HG03064 (cell line): ENCODE results near the gene TGM2.

Source experiments
- ATAC-seq: cut with Tn5 transposase; IDR thresholded peaks from one replicate; pipeline ENCODE4 v1.9.1; 2021; ENCODE audit warnings: low read depth; ENCODE audit not compliant: unreplicated experiment

Gene TGM2

DNA sequence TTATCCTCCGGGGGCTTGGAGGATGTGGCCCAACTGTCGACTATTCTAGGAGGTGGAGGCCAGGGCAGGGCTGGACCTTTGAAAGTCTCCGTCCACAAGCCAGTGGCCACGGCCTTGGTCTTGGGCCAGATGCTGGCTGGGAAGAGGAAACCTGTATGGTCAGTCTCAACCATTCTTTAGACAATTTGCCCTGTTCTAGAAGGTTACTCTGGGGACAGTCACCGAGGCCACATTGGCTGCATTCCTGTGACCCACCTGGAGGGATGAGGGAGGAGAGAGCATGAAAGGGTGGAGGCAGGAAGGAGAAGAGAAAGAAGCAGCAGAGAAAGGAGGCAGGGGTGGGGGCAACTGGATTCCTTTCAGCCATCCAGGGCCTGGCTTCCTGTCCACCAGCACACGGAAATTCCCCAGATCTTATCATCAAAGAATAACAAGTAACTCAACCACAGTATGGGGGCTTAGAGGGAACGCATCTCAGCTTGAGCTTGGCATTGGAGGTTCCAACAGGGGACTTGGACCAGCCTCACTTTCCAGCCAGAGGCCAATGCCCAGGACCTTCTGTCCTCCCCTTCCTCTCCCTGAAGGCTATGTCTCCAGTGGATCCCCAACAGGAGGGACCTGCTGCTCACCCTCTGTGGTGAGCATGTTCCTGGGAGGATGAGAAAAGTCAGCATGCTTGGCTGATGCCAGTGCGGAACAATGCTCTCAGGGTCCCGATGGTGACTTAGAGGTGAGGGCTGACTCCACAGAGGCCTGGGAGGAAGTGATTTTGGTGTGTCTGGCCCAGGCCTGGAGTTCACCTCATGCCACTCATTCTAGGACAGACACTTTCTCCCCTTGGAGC is 30.4 kb downstream of the TGM2 start:
- ATAC-seq, result no peak

DNA sequence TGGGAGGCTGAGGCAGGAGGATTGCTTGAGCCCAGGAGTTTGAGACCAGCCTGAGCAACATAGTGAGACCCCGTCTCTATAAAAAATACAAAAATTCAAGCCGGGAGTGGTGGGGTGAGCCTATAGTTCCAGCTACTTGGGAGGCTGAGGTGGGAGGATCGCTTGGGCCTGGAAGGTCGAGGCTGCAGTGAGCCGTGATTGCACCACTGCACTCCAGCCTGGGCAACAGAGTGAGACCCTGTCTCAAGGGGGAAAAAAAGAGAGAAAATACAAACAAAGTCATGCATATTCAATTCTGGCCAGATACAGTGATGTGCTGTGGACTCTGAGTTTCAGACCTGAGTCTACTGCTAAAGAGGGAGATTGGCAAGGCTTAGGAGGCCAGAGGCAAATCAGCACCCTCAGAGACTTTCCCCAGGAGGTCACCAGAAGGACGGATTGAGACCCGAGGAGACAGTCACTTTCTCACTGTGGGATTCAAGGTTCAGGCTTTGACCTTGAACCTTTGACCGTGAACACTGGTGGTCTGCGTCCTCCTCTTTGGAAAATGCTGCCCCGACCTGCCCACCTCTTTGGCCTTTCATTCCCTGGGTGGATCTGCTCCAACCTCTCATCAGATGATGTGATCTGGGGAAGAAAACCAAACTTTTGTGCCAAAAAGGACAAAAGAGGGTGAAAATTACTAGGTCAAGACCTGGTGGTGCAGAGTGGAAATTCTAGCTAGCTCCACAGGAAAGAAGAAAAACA is 31.2 kb downstream of the TGM2 start:
- no peak for ATAC-seq

DNA sequence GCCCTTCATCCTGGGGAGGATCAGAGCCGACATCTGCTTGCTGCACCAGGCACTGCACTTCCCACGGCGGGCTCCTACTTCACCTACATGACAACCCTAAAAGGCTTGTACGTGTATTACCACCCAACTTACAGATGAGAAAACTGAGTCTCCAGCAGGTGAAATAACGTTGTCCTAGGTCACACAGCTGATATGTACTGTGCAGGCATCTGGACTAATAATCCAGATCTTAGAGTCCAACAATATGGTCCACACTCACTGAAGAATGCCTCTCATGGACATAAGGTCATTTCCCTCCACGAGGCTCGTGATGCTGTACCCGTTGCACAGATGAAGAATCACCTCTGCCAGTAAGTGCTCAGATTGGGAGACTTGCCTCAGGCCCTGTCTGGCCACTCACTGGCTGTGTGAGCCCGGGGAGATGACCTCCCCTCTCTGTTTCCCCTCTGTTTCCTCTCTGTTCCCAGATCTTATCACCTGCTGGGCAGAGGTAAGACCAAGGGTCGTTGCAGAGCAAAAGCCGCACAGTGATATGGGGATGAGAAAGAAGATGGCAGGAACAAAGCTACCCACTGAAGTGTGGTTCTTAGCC is 32.1 kb downstream of the TGM2 start:
- ATAC-seq, result no peak

DNA sequence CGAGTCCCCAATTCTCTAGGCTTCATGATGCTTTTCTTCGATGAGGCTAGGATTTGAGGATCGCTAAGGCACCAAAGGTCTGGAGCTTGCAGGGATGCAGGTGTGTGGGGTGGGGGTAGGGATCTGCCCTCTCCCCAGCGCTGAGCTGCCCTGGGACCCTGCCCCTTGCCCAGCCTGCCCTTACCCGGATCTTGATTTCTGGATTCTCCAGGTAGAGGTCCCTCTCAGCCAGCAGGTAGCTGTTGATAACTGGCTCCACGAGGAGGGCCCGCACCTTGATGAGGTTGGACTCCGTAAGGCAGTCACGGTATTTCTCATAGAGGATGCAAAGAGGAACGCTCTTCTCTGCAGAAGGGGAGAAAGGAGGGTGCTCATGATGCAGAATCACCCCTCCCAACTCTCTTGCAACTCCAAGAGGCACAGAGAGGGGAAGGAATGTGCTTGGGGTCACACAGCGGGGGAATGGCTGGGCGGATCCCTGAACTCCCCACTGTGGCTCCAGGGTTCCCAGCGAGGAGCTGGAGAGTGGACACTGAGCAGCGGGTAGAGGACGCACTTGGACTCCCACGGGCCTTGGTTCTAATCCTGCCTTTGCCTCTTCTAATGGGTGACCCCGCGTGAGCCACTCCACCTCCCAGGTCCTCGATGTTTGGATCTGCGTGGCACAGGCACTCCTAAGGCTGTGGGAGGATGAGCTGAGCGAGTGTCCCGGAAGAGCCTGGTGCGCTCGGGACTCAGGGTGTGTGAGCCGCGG is 32.7 kb downstream of the TGM2 start:
- no peak for ATAC-seq

DNA sequence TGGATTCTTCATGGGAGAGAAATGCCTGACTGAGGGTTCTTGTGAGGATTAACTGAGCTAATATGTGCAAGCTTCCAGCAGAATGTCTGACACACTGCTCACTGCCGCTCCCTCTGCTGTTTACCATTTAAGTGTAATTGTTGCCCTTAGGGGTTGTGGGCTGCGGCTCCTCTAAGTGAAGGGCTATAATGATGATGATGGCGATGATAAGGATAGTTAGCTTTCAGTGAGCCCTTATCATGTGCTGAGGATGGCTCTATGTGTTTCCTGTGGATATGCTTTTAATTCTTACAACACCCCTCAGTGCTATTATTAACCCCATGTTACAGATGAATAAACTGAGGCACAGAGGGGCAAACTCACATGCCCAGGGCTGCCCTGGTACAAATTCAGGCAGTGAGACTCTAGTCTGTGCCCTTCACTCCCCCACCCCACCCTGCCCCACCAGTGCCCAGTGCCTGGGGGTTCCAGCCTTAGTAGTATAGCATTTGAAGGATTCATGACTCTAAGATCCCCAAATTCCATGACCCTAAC is 33.4 kb downstream of the TGM2 start:
- ATAC-seq, result no peak

DNA sequence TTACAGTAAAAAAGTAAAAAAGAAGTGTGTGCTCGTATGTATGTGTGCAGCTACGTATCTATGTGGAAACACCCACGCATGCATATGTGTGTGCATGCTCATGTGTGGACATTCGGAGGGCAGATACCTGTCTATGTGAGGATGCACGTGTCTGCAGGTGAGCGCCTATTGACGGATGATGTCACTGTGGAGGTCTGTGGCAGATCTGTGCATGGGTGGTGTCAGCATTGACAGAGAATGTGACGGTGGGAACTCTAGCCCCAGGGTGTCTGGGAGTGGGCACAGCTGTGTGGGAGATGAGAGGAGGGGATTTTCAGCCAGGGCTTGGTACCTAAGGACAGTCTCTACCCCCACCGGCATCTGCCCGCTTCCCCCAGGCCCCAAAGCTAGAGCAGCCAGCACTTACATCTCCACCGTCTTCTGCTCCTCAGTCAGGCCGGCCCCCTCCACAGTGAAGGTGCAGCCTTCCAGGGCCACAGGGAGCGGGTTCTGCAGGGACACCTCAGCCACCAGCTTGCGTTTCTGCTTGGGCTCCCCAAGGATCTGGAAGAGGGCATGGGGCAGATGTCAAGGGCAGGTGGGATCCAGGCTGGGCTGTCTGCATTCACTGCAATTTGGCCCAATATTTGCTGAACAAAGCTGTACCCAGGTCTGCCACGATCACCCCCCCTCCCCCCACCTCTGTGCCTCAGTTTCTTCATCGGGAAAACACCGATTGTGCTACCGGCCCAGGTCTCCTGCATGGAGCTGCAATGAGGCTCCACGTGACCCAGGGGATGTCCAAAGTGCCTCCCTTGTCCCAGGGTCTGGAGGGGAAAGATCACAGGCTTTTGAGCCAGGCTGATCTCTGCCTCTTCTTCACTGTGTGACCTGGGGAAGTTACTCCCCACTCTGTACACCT is 34.1 kb downstream of the TGM2 start:
- ATAC-seq, result no peak

DNA sequence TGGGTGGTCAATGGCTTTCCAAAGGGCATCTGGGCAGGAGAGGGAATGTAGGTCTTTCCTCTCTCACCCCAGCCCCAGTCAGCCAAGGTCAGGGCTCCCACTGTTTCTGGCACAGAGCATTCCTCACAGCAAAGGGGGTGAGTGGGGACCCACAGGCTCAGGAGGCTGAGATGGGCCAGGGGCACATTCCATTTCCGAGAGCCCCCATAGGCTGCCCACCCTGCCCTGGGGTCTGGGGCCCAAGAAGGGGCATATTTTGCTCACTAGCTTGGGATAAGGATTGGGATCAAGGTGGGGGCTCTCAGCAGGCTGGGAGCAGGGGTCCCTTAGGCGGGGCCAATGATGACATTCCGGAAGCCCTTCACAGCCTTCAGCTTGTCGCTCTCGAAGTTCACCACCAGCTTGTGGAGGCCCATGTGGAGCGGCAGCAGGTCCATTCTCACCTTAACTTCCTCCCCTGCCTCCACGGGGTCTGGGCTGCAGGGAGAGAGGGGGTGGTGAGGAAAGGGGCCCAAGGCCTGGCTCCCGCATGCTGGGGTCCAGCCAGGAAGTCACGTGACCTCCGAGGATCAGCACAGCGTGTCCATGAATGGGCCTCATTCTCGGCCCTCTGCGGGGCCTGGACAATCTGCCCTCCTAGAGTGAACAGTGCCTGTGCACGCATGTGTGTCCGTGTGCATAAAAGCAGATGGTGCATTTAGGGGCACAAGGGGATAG is 35.0 kb downstream of the TGM2 start:
- no peak for ATAC-seq

DNA sequence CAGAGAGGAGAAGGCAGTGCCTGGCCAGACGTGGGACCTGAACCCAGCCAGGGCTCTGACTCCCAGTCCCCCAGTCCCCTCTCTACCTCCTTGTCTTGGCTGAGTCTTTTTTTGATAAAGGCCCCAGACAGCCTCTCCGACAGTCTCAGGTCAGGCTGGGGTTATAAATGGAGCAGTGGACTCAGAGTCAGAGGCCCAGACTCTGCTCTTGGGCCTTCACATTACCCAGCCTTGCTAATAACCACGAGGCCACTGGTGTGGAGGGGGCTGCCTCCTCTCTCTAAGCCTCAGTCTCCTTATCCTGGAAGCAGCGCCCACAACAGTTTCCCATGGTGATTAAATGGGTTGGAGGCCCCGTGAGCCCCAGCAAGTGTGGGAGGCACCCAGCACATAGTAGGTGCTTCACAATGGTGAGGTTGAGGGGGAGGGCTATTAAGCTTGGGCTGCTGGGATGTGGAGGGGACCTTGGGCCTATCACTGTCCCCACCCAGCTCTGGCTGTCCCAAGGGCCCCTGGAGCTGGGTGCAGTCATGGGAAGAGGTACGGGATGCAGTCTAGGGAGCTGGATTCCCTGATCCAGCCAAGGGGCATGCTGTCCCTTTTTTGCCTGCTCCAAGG is 35.7 kb downstream of the TGM2 start:
- ATAC-seq, result no peak

DNA sequence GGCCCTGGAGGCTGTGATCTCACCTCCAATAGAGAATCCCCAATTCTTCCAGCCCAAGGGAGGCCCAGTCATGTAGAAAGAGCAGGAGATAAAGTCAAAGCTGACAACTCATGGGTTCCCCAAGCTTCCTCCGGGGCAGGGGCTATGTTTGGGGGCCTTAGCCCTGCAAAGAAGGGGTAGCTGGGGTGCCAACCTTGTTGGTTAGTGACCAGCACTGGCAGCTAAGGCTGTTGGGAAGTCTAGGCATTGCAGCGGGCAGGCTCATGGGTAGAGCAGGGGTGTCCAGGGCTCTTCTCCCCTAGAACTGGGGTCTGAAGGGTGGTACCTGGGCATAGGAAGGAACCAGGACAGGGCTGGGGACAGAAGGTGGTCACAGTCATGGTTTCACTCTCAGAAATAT is 36.4 kb downstream of the TGM2 start:
- ATAC-seq, result no peak

DNA sequence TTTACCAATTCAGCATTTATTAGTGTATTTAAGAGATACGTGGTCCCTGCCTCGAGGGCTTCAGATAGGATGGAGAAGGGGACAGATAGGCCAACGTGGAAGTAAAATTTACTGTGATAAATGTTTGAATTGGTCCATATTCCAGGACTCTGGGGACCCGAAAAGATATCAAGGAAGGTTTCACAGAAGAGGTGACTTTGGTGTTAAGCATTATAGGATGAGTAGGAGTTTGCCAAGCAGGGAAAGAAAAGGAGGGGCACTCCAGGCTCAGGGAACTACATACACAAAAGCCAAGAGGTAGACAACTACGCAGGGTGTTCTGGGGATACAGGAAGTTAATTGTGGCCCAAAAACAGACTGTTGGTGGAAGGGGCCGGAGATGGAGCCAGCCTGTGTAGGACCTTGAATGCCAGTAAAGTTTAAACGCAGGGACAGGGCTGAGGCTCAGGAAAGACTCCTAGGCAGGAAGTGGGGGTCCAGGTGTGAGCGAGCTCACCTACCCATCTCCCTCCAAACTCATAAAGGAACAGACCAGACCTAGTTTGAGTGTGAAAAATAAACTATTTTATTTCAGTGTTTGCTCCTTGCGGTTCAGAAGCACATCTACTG is 37.0 kb downstream of the TGM2 start:
- ATAC-seq, result no peak

DNA sequence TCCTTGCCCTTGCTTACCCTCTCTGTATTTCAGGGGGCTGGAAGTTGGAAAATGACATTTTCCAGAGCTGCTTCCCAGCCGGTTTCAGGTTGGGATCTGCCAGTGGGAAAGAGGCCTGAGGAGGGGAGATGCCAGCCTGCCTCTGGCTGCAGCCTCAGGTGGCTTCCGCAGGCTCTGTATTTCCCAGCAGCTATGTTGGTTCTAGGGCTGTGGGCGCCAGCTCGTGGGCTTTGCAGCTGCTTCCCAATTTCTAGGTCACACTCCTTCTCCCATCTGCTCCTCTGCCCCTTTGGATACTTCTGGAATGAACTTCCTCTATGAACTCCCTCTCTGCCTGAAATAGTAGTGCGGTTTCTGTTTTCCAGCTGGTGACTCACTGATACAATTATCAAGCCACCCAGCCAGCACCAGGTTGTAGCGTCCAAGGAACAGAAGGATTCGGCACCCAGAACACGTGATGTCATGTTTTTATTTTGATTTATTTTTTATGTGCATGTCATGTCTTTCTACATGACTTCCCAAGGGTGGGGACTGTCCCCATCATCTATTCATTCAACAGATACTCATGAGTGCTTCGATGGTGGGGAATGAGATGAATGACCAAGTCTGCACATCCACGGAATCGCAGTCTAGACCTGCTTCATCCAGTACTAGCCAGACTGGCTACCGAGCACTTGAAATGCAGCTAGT is 38.0 kb downstream of the TGM2 start:
- no peak for ATAC-seq

DNA sequence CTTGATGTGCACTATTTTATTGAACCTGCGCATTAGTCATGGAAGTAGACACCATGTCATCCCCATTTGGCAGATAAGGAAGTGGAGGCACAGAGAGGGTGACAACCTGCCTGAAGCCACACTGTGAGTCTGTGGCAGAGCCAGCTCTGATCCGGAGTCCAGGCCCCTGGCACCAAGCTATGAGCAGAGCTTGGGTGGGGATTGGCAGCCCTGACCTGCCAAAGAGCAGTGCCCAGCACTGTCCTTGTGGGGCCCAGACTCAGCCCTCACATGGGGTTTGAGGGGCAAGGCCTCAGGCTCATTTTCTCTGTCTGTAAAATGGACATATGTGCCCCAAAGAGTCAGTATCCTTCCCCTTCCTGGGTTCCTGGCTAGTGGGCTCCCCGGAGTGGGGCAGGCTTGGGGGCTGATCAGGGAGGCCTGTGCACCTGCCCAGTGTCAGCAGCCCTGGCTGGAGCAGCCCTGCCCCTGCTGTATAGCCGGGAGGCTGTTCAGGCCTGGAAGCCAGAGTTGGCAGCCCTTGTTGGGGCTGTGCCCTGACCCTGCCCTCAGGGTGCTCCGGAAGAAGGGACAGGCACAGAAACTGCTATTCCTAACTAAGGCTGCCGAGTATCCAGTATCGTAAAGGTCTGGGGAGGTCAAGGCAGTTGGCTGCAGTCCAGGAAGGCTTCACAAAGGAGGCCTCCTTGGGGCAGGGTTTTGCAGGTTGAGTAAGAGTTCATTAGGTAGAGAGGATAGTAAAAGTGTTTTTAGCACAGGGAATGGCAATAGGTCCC is 38.7 kb downstream of the TGM2 start:
- ATAC-seq, result no peak

DNA sequence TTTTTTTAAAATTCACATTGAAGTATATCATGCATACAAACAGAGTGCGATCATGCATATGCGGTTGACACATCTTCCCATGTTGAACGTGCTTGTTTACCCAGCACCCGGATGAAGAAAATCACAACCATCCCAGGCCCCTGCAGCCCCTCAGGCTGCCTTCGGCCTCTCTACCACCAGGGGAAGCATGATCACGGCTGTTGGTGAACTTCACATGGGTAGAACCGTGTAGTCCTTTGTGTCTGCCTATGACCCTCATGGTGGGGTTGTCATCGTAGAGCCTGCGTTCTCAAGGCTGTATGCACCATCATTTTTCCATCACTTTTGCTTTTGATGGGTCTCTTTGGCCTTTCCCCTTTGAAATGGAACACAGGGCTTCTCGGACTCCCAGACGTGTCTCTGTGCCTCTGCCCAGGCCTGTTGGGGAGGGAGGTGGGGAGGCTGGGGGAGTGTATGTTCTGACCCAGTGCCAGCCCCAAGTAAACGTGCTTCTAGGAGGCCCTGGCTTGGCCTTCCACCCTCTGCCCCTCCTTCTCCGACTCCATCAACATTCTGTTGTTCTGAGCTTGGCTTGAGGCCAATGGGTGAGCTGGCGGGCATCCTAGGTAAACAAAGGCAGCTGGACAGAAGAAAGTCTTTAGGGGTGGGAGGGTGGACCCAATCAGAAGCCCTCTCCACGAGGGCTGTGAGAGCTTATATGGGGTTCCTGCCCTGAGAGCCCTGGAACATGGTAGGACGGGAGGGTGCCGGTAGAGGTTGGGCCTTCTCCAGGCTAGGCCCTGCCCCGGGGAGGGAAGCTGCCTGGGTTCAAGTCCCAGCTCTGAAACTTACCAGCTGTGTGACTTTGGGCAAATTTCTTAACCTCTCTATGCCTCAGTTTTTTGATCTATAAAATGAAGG is 39.7 kb downstream of the TGM2 start:
- ATAC-seq, result no peak

DNA sequence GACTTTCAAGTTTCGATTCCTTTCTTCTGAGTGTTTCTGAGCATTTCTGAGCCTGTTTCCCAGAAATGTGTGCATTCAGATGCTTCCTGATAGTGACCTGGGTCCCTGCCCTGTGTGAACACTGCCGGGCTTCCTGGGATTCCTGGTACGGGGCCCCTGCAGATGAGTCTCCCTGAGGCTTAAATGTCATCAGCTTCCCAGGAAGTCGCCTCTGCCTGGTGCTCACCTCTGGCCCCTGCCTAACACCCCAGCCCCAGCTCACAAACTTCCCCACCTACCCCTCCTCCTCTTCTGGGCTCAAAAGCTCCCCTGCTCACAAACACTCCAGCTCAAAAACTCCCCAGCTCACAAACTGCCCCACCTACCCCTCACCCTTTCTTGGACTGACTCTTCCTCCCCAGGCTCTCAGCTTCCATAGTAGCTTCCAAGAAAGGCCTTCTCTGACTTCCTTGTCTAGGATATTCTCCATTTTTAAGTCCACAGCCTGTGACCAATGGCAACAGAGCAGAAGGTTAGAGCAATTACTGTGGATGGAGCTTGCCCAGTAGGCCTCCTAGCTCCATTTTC is 42.0 kb downstream of the TGM2 start:
- ATAC-seq, result no peak

DNA sequence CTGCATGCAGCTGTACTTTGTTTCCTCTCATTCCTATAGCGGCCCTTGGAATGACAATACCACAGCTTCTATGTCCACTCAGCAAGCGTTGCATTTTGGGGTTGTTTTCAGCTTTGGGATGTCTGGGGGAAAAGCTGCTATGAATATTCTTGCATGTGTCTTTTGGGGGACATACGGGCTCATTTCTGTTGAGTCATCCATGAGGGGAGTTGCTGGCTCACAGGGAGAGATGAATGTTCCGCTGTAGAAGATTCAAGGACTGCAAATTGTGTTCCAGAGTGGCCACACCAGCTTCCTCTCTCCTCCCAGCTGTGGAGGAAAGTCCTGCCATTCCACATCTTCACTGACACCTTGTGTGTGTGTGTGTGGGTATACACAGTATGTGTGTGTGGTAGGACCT is 43.3 kb downstream of the TGM2 start:
- no peak for ATAC-seq

DNA sequence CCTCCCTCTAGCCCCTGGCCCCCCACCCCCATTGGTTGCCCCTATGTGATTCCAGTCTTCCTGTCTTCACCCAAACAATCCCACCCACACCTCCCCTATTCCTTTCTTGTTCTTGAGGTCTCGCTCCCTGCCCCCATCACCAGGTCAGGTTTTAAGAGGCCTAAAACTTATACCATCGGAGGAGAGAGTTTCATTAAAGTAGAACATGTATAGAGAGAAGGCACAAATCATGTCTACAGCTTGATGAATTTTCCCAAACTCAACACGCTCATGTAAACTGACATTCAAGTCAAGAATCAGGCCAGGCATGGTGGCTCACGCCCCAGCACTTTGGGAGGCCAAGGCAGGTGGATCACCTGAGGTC is 44.5 kb downstream of the TGM2 start:
- no peak for ATAC-seq
